Fibroblast of upper back skin (primary cell): ENCODE measurements around the gene SI.
"Not testable (repeated sequence)": the region's sequence is repeated elsewhere in the genome, so short reads cannot be mapped to it uniquely, and the experiment has no call there.

Experiments
- DNase-seq: peaks from one replicate; pipeline ENCODE4 v3.0.0-alpha.2; 2013

Gene SI

GRCh38 chr3:165078293-165078692, at the start of gene SI:
SI (minus strand) TSS chr3:165078496; CDS start chr3:165076012, 2,484 bp downstream.
- DNase-seq, result no peak

GRCh38 chr3:165125836-165126235, 47.5 kb upstream of the SI start:
- no peak for DNase-seq

- DNase-seq, result no peak
These were observed 33.1 kb upstream of the SI start for GRCh38 chr3:165111401-165111800.

GRCh38 chr3:165103616-165104015, 25.3 kb upstream of the SI start:
- no peak for DNase-seq

GRCh38 chr3:165082650-165083049, 4.4 kb upstream of the SI start:
- no peak for DNase-seq

GRCh38 chr3:165081183-165081582, 2.9 kb upstream of the SI start:
- no peak for DNase-seq

- no peak for DNase-seq
These were observed 2.6 kb downstream of the SI start for GRCh38 chr3:165075695-165076094.

- DNase-seq, result no peak
These were observed 7.6 kb downstream of the SI start for GRCh38 chr3:165070682-165071081.

GRCh38 chr3:165056510-165056909, 21.8 kb downstream of the SI start:
- DNase-seq, result no peak

- DNase-seq, result no peak
These were observed 38.1 kb downstream of the SI start for GRCh38 chr3:165040186-165040585.

- no peak for DNase-seq
These were observed 66.7 kb downstream of the SI start for GRCh38 chr3:165011557-165011956.

- DNase-seq, result no peak
These were observed 93.3 kb downstream of the SI start for GRCh38 chr3:164984947-164985346.

GRCh38 chr3:164962610-164963009, 115.7 kb downstream of the SI start:
- DNase-seq, result no peak

GRCh38 chr3:164952966-164953365, 125.3 kb downstream of the SI start:
- no peak for DNase-seq

- not testable (repeated sequence) for DNase-seq
These were observed 126.9 kb downstream of the SI start for GRCh38 chr3:164951403-164951802.

- DNase-seq, result no peak
These were observed 137.6 kb downstream of the SI start for GRCh38 chr3:164940745-164941144.

- no peak for DNase-seq
These were observed 148.7 kb downstream of the SI start for GRCh38 chr3:164929642-164930041.
